K562 (cell line): Measurements from ENCODE around the gene DDAH1.

Experiments
- CREB1 ChIP-seq, 2 experiments: sonication (generic) in 1 of 2; formaldehyde crosslinking in 1 of 2; IDR thresholded peaks; 2 replicates each; pipeline versions ENCODE4 v1.6.1 to v1.8.0; 2012 to 2022; ENCODE audit warnings: inconsistent platforms in 1 of 2, mild to moderate bottlenecking in 1 of 2, missing genetic modification reagents in 1 of 2, moderate library complexity in 1 of 2
- EZH2 ChIP-seq: IDR thresholded peaks from 2 replicates; pipeline ENCODE4 v1.6.1; 2012; ENCODE audit warnings: low read depth, mild to moderate bottlenecking, inconsistent platforms, low read length, borderline replicate concordance
- KDM5B ChIP-seq: fragments of 200-600 bp; sonication (generic); IDR thresholded peaks from 2 replicates; pipeline ENCODE4 v1.6.1; 2012; ENCODE audit warnings: low read depth, mild to moderate bottlenecking, moderate library complexity, low read length, control low read depth, inconsistent platforms; ENCODE audit not compliant: insufficient replicate concordance
- KLF10 ChIP-seq: fragments of 250-450 bp; sonication (Bioruptor Pico); IDR thresholded peaks from 2 replicates; pipeline ENCODE4 v1.6.1; 2021; ENCODE audit warnings: matching md5 sums
- MBD2 ChIP-seq: sonication (generic); IDR thresholded peaks from 2 replicates; pipeline ENCODE4 v1.6.1; 2016; ENCODE audit warnings: low read depth, borderline replicate concordance
- TEAD4 ChIP-seq, 2 experiments: sonication (generic) in 1 of 2; formaldehyde crosslinking in 1 of 2; IDR thresholded peaks; 2 replicates each; pipeline versions ENCODE4 v1.6.1 to v1.8.0; 2012 to 2022; ENCODE audit warnings: borderline replicate concordance in 1 of 2, inconsistent platforms in 1 of 2, low read length in 1 of 2, mild to moderate bottlenecking in 1 of 2, missing genetic modification reagents in 1 of 2
- TF ChIP-seq, protein P1 (sequence below): fragments of 450-650 bp; formaldehyde crosslinking; IDR thresholded peaks from 2 replicates; pipeline ENCODE4 v1.4.0; 2022; ENCODE audit warnings: missing genetic modification characterization
- TF ChIP-seq, protein P2 (sequence below), 3 experiments: IDR thresholded peaks in 2 of 3; conservative IDR thresholded peaks in 1 of 3; 2 replicates each; pipeline ENCODE4 v1.5.1; 2011 to 2012; ENCODE audit warnings: low read length in 3 of 3, mild to moderate bottlenecking in 3 of 3, control low read depth in 2 of 3, improper control_type of control experiment in 1 of 3, inconsistent platforms in 1 of 3, low read depth in 1 of 3, mixed read lengths in 1 of 3, moderate library complexity in 1 of 3; ENCODE audit not compliant: insufficient read depth in 2 of 3

GRCh38 chr1:85319491-85319890 is 145.5 kb downstream of the DDAH1 start:
- TF ChIP-seq MBD2: no peak
- TF ChIP-seq CREB1 (IDR thresholded peaks at IDR 0.05): no peak
- TF ChIP-seq CREB1 (CRISPR knock-in tag; IDR thresholded peaks at IDR 0.05): no peak
- TF ChIP-seq, protein P1, sequence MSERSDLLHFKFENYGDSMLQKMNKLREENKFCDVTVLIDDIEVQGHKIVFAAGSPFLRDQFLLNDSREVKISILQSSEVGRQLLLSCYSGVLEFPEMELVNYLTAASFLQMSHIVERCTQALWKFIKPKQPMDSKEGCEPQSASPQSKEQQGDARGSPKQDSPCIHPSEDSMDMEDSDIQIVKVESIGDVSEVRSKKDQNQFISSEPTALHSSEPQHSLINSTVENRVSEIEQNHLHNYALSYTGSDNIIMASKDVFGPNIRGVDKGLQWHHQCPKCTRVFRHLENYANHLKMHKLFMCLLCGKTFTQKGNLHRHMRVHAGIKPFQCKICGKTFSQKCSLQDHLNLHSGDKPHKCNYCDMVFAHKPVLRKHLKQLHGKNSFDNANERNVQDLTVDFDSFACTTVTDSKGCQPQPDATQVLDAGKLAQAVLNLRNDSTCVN: no peak
- no peak for TF ChIP-seq EZH2
- TF ChIP-seq KDM5B: no peak
- TF ChIP-seq, protein P2, sequence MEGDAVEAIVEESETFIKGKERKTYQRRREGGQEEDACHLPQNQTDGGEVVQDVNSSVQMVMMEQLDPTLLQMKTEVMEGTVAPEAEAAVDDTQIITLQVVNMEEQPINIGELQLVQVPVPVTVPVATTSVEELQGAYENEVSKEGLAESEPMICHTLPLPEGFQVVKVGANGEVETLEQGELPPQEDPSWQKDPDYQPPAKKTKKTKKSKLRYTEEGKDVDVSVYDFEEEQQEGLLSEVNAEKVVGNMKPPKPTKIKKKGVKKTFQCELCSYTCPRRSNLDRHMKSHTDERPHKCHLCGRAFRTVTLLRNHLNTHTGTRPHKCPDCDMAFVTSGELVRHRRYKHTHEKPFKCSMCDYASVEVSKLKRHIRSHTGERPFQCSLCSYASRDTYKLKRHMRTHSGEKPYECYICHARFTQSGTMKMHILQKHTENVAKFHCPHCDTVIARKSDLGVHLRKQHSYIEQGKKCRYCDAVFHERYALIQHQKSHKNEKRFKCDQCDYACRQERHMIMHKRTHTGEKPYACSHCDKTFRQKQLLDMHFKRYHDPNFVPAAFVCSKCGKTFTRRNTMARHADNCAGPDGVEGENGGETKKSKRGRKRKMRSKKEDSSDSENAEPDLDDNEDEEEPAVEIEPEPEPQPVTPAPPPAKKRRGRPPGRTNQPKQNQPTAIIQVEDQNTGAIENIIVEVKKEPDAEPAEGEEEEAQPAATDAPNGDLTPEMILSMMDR (IDR thresholded peaks at IDR 0.05 in 2 of 3, conservative IDR thresholded peaks at IDR 0.05 in 1 of 3; ENCODE audit: insufficient read depth in 2 of 3, low read depth in 1 of 3, low read length in 3 of 3): no peak
- TF ChIP-seq KLF10 (CRISPR knock-in tag): no peak
- no peak for TF ChIP-seq TEAD4 (IDR thresholded peaks at IDR 0.05; ENCODE audit: low read length)
- TF ChIP-seq TEAD4 (CRISPR knock-in tag; IDR thresholded peaks at IDR 0.05; ENCODE audit: borderline replicate concordance): no peak
